KMS-11 (cell line): Measurements from ENCODE around the gene CBR1.

Experiments
- H2AFZ ChIP-seq: fragments of 200-600 bp; sonication (generic); 2 replicates; pipeline ENCODE4 v1.6.1; 2016; ENCODE audit warnings: antibody characterized with exemption, mixed run types, low read depth
- H3K27ac ChIP-seq: fragments of 200-600 bp; sonication (generic); 2 replicates; pipeline ENCODE4 v1.6.1; 2016; ENCODE audit warnings: mild to moderate bottlenecking, mixed run types
- H3K27me3 ChIP-seq: fragments of 200-600 bp; sonication (generic); 2 replicates; pipeline ENCODE4 v1.6.1; 2017; ENCODE audit warnings: mild to moderate bottlenecking, low read depth, mixed run types, moderate library complexity; ENCODE audit not compliant: insufficient read depth
- H3K36me3 ChIP-seq: fragments of 200-600 bp; sonication (generic); 2 replicates; pipeline ENCODE4 v1.6.1; 2017; ENCODE audit warnings: mild to moderate bottlenecking, mixed run types; ENCODE audit not compliant: insufficient read depth
- H3K4me1 ChIP-seq: fragments of 200-600 bp; sonication (generic); 2 replicates; pipeline ENCODE4 v1.6.1; 2016; ENCODE audit warnings: mild to moderate bottlenecking, low read depth, mixed run types; ENCODE audit not compliant: poor library complexity, severe bottlenecking
- H3K4me2 ChIP-seq: fragments of 200-600 bp; sonication (generic); 2 replicates; pipeline ENCODE4 v1.7.0; 2016; ENCODE audit warnings: mild to moderate bottlenecking, mixed run types
- H3K4me3 ChIP-seq: fragments of 200-600 bp; sonication (generic); IDR thresholded peaks from 2 replicates; pipeline ENCODE4 v1.6.1; 2017; ENCODE audit warnings: low read depth, low read length, mixed read lengths; ENCODE audit not compliant: insufficient read depth
- H3K79me2 ChIP-seq: fragments of 200-600 bp; sonication (generic); 2 replicates; pipeline ENCODE4 v1.6.1; 2016; ENCODE audit warnings: low read depth, mixed run types; ENCODE audit not compliant: insufficient read depth
- H3K9ac ChIP-seq: fragments of 200-600 bp; sonication (generic); 2 replicates; pipeline ENCODE4 v1.6.1; 2016; ENCODE audit warnings: mild to moderate bottlenecking, mixed run types
- H4K20me1 ChIP-seq: fragments of 200-600 bp; sonication (generic); 2 replicates; pipeline ENCODE4 v1.6.1; 2016; ENCODE audit warnings: mild to moderate bottlenecking, mixed run types; ENCODE audit not compliant: insufficient read depth
- CTCF ChIP-seq: fragments of 200-600 bp; sonication (generic); conservative IDR thresholded peaks from 2 replicates; pipeline ENCODE4 v1.6.1; 2017; ENCODE audit warnings: low read depth, mild to moderate bottlenecking, antibody characterized with exemption, low read length, moderate library complexity, mixed read lengths

Gene CBR1

GRCh38 chr21:36093512-36093911 lies 23.7 kb downstream of the CBR1 start:
- H3K36me3 ChIP-seq = no peaks in the 10 kb centered on the region
- H2AFZ ChIP-seq = no peak overlapping the region
- no peak for TF ChIP-seq CTCF
- H3K79me2 ChIP-seq = no peaks in the 10 kb centered on the region
- no peak overlapping the region for H3K27ac ChIP-seq
- no peaks in the 10 kb centered on the region for H4K20me1 ChIP-seq
- no peak overlapping the region for H3K9ac ChIP-seq
- no peak overlapping the region for H3K4me3 ChIP-seq
- no peaks in the 10 kb centered on the region for H3K4me1 ChIP-seq
- no peak overlapping the region for H3K4me2 ChIP-seq
- H3K27me3 ChIP-seq = no peaks in the 10 kb centered on the region

- Histone ChIP-seq H2AFZ (no peak overlapping the region), H3K4me3 (no peak overlapping the region), H3K4me2 (no peak overlapping the region), H3K4me1 (peaks cover 10% of the 10 kb centered on the region), H3K79me2 (no peaks in the 10 kb centered on the region), H3K36me3 (no peaks in the 10 kb centered on the region), H3K9ac (no peak overlapping the region), H3K27me3 (no peaks in the 10 kb centered on the region), H4K20me1 (no peaks in the 10 kb centered on the region), H3K27ac (no peak overlapping the region)
- TF ChIP-seq CTCF = no peak
These were observed 26.8 kb downstream of the CBR1 start for GRCh38 chr21:36096398-36097290.

DNA sequence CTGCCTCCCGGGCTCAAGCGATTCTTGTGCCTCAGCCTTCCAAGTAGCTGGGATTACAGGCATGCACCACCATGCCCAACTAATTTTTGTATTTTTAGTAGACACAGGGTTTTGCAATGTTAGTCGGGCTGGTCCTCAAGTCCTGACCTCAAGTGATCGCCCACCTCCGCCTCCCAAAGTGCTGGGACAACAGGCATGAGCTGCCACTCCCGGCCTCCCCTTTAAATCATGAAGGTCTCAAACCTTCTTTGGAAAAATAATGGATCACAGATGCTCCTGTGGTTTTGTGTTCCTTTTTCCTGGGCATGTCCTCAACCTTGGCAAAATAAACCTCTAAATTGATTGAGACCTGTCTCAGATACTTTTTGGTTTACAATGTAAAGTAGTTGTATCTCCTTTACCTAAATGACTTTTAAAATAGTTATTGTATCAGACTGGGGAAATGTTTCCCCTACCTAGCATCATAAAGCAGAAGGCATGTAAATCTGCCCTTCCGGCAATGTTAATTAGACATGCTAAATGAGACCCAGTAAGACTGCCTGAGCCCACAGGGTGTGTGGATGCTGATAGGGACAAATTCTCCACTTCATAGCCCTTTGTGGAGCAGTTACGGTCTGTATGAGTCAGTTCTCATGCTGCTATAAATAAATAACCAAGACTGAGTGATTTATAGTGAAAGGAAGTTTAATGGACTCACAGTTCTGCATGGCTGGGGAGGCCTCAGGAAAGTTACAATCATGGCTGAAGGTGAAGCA lies 27.8 kb downstream of the CBR1 start:
- no peak overlapping the region for H3K4me3 ChIP-seq
- no peak overlapping the region for H2AFZ ChIP-seq
- no peak for TF ChIP-seq CTCF
- H3K4me1 ChIP-seq = peaks cover 19% of the 10 kb centered on the region
- H3K27me3 ChIP-seq = no peaks in the 10 kb centered on the region
- no peak overlapping the region for H3K4me2 ChIP-seq
- H4K20me1 ChIP-seq = no peaks in the 10 kb centered on the region
- H3K36me3 ChIP-seq = no peaks in the 10 kb centered on the region
- H3K9ac ChIP-seq = no peak overlapping the region
- no peak overlapping the region for H3K27ac ChIP-seq
- no peaks in the 10 kb centered on the region for H3K79me2 ChIP-seq

GRCh38 chr21:36098182-36098532 lies 28.3 kb downstream of the CBR1 start:
- Histone ChIP-seq H4K20me1 (no peaks in the 10 kb centered on the region), H3K27me3 (no peaks in the 10 kb centered on the region), H2AFZ (no peak overlapping the region), H3K4me2 (no peak overlapping the region), H3K27ac (no peak overlapping the region), H3K36me3 (no peaks in the 10 kb centered on the region), H3K9ac (no peak overlapping the region), H3K79me2 (no peaks in the 10 kb centered on the region), H3K4me3 (no peak overlapping the region), H3K4me1 (peaks cover 21% of the 10 kb centered on the region)
- no peak for TF ChIP-seq CTCF
